ENCODE measurements around the gene MPV17L2.

DNA sequence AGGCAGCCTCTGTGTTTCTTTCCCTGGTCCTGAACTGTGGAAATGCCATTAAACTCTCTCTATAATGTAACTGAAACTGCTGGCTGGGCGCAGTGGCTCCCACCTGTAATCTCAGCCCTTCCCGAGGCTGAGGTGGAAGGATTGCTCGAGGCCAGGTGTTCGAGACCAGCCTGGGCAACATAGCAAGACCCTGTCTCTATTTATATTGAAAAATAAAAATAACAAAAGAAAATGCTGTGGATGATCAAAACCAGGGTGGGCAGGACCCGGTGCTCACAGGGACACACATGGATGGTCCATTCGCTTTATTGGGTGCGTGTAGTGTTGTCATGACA, 3.5 kb downstream of the MPV17L2 start:
- TF ChIP-seq, protein P1, sequence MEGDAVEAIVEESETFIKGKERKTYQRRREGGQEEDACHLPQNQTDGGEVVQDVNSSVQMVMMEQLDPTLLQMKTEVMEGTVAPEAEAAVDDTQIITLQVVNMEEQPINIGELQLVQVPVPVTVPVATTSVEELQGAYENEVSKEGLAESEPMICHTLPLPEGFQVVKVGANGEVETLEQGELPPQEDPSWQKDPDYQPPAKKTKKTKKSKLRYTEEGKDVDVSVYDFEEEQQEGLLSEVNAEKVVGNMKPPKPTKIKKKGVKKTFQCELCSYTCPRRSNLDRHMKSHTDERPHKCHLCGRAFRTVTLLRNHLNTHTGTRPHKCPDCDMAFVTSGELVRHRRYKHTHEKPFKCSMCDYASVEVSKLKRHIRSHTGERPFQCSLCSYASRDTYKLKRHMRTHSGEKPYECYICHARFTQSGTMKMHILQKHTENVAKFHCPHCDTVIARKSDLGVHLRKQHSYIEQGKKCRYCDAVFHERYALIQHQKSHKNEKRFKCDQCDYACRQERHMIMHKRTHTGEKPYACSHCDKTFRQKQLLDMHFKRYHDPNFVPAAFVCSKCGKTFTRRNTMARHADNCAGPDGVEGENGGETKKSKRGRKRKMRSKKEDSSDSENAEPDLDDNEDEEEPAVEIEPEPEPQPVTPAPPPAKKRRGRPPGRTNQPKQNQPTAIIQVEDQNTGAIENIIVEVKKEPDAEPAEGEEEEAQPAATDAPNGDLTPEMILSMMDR (IDR thresholded peaks at IDR 0.05) = no peak
- no peak for TF ChIP-seq EZH2 (IDR thresholded peaks at IDR 0.05; ENCODE audit: borderline replicate concordance, insufficient read depth, low read depth, low read length, poor library complexity, severe bottlenecking)
